ENCODE data around the gene ADAMTSL1.

DNA sequence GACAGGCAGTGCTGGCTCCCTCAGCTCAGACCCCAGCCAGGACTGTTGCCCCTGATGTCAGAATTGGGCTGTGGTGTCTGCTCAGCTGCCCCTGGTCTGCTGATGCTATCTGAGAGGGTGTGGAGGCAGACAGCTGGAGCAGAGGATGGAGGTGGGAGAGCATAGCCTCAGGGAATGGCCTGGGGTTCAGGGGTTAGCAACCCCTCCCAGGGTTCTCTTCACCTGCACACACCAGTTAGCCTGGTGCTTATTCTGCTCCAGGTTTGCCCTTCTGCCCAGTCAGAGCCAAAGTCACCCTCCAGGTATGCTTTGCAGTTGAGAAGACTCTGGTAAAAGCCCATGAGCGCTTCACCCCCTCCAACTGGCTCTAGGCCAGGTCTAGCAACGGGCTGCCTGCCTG, 449.2 kb downstream of the ADAMTSL1 start:
- TF ChIP-seq, protein P1, sequence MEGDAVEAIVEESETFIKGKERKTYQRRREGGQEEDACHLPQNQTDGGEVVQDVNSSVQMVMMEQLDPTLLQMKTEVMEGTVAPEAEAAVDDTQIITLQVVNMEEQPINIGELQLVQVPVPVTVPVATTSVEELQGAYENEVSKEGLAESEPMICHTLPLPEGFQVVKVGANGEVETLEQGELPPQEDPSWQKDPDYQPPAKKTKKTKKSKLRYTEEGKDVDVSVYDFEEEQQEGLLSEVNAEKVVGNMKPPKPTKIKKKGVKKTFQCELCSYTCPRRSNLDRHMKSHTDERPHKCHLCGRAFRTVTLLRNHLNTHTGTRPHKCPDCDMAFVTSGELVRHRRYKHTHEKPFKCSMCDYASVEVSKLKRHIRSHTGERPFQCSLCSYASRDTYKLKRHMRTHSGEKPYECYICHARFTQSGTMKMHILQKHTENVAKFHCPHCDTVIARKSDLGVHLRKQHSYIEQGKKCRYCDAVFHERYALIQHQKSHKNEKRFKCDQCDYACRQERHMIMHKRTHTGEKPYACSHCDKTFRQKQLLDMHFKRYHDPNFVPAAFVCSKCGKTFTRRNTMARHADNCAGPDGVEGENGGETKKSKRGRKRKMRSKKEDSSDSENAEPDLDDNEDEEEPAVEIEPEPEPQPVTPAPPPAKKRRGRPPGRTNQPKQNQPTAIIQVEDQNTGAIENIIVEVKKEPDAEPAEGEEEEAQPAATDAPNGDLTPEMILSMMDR (IDR thresholded peaks at IDR 0.05; ENCODE audit: low read depth, low read length), result no peak
- no peak for TF ChIP-seq EZH2phosphoT487 (IDR thresholded peaks at IDR 0.05; ENCODE audit: low read depth)

Measured in OCI-LY3 (cell line).